ENCODE data around the gene KCNB1.

KCNB1 gene

GRCh38 chr20:49466114-49466912 is 16.2 kb downstream of the KCNB1 start:
- DNase-seq = no peak

- no peak for DNase-seq
Measured at GRCh38 chr20:49464556-49464955, 17.9 kb downstream of the KCNB1 start.

GRCh38 chr20:49462626-49463025 is 19.8 kb downstream of the KCNB1 start:
- no peak for DNase-seq

- no peak for DNase-seq
Measured at GRCh38 chr20:49461894-49462620, 20.4 kb downstream of the KCNB1 start.

GRCh38 chr20:49460916-49461315 is 21.6 kb downstream of the KCNB1 start:
- no peak for DNase-seq

GRCh38 chr20:49460131-49460530 is 22.3 kb downstream of the KCNB1 start:
- DNase-seq = no peak

GRCh38 chr20:49459684-49460083 is 22.8 kb downstream of the KCNB1 start:
- no peak for DNase-seq

GRCh38 chr20:49457444-49457843 is 25.0 kb downstream of the KCNB1 start:
- DNase-seq = no peak

- DNase-seq = no peak
Measured at GRCh38 chr20:49456646-49457045, 25.8 kb downstream of the KCNB1 start.

GRCh38 chr20:49455691-49456090 is 26.8 kb downstream of the KCNB1 start:
- DNase-seq = no peak

GRCh38 chr20:49452011-49452482 is 30.4 kb downstream of the KCNB1 start:
- DNase-seq = no peak

- DNase-seq = no peak
Measured at GRCh38 chr20:49450281-49450721, 32.2 kb downstream of the KCNB1 start.

GRCh38 chr20:49448917-49449316 is 33.6 kb downstream of the KCNB1 start:
- no peak for DNase-seq

GRCh38 chr20:49447946-49448809 is 34.3 kb downstream of the KCNB1 start:
- no peak for DNase-seq

- no peak for DNase-seq
Measured at GRCh38 chr20:49447364-49447763, 35.1 kb downstream of the KCNB1 start.

GRCh38 chr20:49446808-49447207 is 35.7 kb downstream of the KCNB1 start:
- no peak for DNase-seq

GRCh38 chr20:49446080-49446479 is 36.4 kb downstream of the KCNB1 start:
- no peak for DNase-seq

GRCh38 chr20:49445176-49445575 is 37.3 kb downstream of the KCNB1 start:
- no peak for DNase-seq

GRCh38 chr20:49444553-49444990 is 37.9 kb downstream of the KCNB1 start:
- DNase-seq = no peak

GRCh38 chr20:49437057-49437456 is 45.4 kb downstream of the KCNB1 start:
- no peak for DNase-seq

- no peak for DNase-seq
Measured at GRCh38 chr20:49435639-49436038, 46.8 kb downstream of the KCNB1 start.

- DNase-seq = no peak
Measured at GRCh38 chr20:49433333-49433732, 49.1 kb downstream of the KCNB1 start.

GRCh38 chr20:49432550-49432949 is 49.9 kb downstream of the KCNB1 start:
- no peak for DNase-seq
